Measurements from ENCODE around the gene MB21D2.
A peak's percentile ranks its signal among the peaks of the same experiment; 100 is the strongest.
"Not testable (repeated sequence)": the region's sequence is repeated elsewhere in the genome, so short reads cannot be mapped to it uniquely, and the experiment has no call there.

Gene MB21D2, protein sequence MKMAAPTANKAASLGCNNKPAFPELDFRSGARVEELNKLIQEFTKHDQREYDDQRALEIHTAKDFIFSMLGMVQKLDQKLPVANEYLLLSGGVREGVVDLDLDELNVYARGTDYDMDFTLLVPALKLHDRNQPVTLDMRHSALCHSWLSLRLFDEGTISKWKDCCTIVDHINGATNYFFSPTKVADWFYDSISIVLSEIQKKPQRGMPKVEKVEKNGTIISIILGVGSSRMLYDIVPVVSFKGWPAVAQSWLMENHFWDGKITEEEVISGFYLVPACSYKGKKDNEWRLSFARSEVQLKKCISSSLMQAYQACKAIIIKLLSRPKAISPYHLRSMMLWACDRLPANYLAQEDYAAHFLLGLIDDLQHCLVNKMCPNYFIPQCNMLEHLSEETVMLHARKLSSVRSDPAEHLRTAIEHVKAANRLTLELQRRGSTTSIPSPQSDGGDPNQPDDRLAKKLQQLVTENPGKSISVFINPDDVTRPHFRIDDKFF

DNA sequence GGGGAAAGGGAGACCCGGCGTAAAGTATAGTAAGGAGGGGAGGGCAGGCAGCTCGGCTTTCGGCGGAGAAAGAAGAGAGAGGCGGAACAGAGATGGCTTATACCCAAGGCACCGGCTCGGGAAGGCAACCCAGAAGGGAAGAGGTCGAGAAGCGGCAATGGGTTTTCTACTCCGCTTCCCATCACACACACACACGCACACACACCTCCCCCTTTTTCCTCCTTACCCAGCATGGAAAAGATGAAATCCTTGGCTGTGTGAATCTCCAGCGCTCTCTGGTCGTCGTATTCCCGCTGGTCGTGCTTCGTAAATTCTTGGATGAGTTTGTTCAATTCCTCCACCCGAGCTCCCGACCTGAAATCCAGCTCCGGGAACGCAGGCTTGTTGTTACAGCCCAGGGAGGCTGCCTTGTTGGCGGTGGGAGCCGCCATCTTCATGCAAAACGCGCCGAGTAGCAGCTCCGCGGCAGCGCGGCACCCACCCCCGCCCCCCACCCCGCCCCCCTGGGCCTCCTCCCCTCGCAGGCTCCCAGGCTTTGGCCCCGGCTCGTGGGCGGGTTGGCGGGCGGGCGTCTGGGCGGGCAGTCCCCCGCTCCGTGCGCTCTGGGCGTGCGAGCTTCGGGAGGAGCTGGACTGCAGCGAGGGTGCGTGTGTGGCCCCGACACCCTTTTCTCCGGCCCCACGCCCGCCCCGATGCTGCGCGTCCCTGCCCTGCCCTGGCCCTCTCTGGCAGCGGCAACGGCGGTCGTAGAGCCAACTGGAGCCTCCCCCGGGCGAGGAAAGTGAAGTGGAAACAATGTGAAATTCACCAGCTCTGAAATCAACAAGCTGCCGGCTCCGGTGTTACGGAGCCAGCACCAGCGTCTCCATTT lies at the start of gene MB21D2:
Gene MB21D2, minus strand, starts transcription at position 453 of the 871 bp plus-strand sequence. Its CDS starts 16 bp downstream, at position 437.
- TF ChIP-seq, protein P1, sequence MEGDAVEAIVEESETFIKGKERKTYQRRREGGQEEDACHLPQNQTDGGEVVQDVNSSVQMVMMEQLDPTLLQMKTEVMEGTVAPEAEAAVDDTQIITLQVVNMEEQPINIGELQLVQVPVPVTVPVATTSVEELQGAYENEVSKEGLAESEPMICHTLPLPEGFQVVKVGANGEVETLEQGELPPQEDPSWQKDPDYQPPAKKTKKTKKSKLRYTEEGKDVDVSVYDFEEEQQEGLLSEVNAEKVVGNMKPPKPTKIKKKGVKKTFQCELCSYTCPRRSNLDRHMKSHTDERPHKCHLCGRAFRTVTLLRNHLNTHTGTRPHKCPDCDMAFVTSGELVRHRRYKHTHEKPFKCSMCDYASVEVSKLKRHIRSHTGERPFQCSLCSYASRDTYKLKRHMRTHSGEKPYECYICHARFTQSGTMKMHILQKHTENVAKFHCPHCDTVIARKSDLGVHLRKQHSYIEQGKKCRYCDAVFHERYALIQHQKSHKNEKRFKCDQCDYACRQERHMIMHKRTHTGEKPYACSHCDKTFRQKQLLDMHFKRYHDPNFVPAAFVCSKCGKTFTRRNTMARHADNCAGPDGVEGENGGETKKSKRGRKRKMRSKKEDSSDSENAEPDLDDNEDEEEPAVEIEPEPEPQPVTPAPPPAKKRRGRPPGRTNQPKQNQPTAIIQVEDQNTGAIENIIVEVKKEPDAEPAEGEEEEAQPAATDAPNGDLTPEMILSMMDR (IDR thresholded peaks at IDR 0.05; ENCODE audit: low read depth, low read length) = no peak
- peak within 1 kb of the TSS; percentile 99 for H3K4me3 ChIP-seq (ENCODE audit: low read depth, low read length)

DNA sequence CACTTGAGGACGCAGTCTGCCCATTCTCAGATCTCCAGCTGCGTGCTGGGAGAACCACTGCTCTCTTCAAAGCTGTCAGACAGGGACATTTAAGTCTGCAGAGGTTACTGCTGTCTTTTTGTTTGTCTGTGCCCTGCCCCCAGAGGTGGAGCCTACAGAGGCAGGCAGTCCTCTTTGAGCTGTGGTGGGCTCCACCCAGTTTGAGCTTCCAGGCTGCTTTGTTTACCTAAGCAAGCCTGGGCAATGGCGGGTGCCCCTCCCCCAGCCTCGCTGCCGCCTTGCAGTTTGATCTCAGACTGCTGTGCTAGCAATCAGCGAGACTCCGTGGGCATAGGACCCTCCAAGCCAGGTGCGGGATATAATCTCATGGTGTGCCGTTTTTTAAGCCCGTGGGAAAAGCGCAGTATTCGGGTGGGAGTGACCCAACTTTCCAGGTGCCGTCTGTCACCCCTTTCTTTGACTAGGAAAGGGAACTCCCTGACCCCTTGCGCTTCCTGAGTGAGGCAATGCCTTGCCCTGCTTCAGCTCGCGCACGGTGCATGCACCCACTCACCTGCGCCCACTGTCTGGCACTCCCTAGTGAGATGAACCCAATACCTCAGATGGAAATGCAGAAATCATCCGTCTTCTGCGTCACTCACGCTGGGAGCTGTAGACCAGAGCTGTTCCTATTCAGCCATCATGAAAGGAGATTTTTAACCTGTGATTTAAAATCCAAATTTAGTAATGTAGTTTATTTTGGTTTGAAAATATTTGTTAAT lies 47.5 kb upstream of the MB21D2 start:
- not testable (repeated sequence) for H3K4me3 ChIP-seq (ENCODE audit: low read depth, low read length)

DNA sequence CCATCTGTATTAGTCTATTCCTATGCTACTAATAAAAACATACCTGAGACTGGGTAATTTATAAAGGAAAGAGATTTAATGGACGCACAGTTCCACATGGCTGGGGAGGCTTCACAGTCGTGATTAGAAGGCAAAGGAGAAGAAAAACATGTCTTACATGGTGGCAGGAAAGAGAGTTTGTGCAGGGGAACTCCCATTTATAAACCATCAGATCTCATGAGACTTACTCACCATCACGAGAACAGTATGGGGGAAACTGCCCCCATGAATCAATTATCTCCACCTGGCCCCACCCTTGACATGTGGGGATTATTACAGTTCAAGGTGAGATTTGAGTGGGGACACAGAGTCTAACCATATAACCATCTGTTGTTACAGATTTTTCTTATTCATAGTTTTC lies 42.1 kb upstream of the MB21D2 start:
- no peak overlapping the region for H3K4me3 ChIP-seq (ENCODE audit: low read depth, low read length)
- TF ChIP-seq, protein P1 (IDR thresholded peaks at IDR 0.05; ENCODE audit: low read depth, low read length) = no peak

DNA sequence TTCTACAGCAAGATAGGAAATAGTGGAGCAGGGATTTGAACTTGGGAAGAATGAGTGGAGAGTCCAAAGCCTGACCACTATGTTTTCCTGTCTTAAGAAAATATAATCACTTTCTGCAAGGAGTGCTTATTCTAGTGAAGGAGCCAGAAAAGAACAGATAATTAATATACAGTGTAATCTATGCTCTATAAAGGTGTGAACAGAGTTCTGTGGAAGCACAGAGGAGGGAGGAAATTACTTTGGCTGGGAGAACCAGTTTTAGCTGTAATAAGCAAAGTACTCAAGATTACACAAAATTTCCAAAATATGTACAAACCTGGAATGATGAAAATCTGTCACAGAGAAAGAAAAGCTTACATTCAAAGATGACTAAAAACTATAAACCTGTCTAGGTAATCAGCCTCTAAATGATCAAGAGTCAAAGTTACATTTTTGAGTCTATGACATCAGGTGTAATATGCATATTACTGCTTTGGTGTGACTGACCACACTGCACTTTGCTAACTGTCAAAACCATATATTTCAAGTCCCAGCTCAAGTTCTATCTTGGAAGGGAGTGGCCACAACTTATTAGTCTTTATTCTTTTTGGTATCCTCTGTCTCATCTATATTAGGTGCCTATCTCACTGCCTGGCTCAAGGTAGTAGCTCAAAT lies 40.7 kb upstream of the MB21D2 start:
- H3K4me3 ChIP-seq (ENCODE audit: low read depth, low read length) = peak overlapping the region; percentile 56
- TF ChIP-seq, protein P1 (IDR thresholded peaks at IDR 0.05; ENCODE audit: low read depth, low read length) = no peak

DNA sequence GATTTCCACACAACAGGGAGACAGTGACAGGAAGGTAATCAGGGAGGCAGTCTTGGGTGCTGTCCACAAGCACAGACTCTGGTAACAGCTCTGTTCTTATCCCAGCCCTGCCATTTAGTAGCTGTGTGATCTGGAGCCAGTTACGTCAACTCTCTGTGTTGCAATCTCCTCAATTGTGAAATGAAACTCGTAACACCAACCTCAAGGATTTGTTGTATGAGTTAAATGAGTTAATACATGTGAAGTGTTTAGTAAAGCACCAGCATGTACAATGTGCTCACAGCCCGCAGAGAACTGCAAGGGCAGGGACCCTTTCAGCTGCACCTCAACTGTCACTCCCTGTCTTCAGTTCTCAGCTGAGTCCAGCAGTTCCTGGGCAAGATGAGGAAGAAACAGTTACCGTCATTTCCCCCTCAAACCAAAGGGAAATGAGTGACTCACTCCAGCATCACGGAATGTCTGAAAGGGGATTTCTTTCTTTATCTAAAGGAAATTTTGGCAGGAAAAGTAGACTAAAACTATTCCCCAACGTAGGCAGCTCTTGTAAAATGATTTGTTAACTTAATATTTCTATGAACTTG lies 39.9 kb upstream of the MB21D2 start:
- TF ChIP-seq, protein P1 (IDR thresholded peaks at IDR 0.05; ENCODE audit: low read depth, low read length) = no peak
- peak overlapping the region; percentile 56 for H3K4me3 ChIP-seq (ENCODE audit: low read depth, low read length)

DNA sequence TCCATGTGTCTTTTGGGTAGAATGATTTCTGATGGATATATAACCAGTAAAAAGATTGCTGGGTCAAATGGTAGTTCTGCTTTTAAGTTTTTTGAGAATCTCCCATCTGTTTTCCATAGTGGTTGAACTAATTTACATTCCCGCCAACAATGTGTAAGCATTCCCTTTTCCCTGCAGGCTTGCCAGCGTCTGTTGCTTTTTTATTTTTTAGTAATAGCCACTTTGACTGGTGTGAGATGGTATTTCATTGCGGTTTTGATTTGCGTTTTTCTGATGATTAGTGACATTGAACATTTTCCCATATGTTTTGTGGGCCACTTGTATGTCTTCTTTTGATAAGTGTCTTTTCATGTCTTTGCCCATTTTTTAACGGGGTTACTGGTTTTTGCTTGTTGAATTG lies 36.3 kb upstream of the MB21D2 start:
- TF ChIP-seq, protein P1 (IDR thresholded peaks at IDR 0.05; ENCODE audit: low read depth, low read length) = no peak
- no peak overlapping the region for H3K4me3 ChIP-seq (ENCODE audit: low read depth, low read length)
